NCI-H1105 treated with DMSO at 0.1 percent for 48 hours (cell line): Measurements from ENCODE around the gene ERCC6L.

Source experiments
- DNase-seq: peaks from one replicate; lab custom pipeline; 2025; lab: John Stamatoyannopoulos, UW

Gene ERCC6L, protein sequence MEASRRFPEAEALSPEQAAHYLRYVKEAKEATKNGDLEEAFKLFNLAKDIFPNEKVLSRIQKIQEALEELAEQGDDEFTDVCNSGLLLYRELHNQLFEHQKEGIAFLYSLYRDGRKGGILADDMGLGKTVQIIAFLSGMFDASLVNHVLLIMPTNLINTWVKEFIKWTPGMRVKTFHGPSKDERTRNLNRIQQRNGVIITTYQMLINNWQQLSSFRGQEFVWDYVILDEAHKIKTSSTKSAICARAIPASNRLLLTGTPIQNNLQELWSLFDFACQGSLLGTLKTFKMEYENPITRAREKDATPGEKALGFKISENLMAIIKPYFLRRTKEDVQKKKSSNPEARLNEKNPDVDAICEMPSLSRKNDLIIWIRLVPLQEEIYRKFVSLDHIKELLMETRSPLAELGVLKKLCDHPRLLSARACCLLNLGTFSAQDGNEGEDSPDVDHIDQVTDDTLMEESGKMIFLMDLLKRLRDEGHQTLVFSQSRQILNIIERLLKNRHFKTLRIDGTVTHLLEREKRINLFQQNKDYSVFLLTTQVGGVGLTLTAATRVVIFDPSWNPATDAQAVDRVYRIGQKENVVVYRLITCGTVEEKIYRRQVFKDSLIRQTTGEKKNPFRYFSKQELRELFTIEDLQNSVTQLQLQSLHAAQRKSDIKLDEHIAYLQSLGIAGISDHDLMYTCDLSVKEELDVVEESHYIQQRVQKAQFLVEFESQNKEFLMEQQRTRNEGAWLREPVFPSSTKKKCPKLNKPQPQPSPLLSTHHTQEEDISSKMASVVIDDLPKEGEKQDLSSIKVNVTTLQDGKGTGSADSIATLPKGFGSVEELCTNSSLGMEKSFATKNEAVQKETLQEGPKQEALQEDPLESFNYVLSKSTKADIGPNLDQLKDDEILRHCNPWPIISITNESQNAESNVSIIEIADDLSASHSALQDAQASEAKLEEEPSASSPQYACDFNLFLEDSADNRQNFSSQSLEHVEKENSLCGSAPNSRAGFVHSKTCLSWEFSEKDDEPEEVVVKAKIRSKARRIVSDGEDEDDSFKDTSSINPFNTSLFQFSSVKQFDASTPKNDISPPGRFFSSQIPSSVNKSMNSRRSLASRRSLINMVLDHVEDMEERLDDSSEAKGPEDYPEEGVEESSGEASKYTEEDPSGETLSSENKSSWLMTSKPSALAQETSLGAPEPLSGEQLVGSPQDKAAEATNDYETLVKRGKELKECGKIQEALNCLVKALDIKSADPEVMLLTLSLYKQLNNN

DNA sequence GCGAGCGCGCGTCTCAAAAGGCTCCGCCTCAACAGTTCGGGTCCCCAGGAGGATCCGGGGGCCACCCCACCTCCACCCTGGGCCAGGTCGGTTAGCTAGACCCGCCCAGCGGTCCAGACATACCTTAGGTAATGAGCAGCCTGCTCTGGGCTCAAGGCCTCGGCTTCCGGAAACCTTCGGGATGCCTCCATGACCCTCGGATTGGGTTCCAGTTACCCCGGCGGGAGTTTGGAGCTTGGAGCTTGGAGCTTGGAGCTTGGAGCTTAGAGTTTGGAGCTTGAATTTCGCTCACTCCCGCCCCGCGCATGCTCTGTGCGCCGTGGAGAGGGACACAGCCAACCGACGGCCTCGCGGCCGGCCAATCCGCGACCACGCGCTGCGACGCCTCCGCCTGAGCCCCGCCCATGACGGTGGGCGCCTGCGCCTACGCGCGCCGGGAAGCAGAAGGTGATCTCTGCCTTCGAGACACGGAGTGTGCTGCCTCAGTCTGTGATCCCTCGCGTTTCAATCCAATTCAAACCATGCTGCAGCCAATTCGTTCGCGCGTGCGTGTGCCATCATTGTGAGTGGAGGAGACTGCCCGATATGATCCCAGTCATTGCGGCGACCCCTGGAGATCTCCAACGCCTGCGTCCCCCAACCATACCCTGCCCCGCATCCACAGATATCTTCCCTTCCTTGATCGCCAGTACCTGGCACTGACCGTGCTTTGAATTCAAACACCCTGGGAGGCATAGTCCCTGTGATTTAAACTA is at the start of gene ERCC6L:
Gene ERCC6L (minus strand): TSS at position 307 of the 755 bp plus-strand sequence. CDS start 116 bp downstream, at position 191.
- DNase-seq, result peak; percentile 73

DNA sequence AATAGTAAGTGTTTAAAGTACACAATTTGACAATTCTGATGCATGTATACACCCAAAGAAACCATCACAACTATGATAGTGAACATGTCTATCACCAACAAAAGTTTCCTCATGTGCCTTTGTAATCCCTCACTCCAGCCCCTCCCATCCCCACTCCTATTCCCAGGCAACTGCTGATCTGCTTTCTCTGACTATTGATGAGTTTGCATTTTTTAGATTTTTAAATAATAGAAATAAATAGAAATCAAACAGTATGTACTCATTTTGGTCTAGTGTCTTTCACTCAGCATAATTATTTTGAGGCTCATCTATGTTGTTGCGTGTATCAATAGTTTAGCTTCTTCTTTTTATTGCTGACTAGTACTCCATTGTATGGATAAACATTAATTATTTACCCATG is 43.5 kb upstream of the ERCC6L start:
- DNase-seq, result no peak

DNA sequence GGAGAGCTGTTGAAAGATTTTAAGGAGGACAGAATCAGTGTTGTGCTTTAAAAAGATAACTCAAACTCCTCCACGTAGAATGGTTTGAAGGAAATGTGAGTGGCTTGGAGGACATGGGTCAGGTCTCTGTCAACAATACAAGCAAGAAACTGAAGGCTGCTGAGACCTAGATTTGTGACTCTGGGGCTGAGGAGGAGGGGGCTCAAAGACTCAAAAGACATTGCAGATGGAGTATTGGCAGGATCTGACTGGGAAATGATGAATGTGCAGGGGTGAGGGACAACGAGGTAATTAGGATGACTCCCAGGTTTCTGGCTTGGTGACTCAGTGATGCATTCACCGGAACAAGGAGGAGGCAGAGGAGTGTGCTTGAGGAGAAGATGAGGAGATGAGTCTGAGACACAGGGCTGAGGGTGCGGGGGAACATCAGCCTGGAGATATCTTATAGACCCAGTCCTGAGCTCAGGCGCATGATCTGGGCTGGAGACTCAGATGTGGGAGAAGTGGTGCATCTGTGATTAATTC is 41.6 kb upstream of the ERCC6L start:
- no peak for DNase-seq

DNA sequence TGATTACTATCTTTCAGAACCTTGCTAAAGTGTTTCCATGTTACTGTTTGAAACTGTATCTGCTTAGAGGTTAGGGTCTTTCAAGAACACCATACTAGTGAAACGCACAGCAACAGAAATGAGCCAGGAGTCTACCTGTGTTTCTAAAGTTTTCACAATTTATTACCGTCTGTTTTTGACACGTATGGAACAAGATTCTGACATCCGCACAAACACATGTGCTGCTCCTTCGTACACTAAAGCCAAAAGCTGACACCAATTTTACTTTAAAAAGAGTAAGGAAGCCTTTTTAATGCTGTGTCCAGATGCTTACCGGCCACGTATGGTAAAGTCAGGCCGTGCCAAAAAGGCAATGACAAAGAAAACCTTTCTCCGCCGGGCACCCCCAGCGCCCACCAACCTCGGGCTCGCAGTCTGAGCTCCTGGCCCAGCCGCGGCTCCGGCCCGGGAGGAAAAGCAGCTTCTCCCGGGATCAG is 37.7 kb upstream of the ERCC6L start:
- DNase-seq, result no peak

DNA sequence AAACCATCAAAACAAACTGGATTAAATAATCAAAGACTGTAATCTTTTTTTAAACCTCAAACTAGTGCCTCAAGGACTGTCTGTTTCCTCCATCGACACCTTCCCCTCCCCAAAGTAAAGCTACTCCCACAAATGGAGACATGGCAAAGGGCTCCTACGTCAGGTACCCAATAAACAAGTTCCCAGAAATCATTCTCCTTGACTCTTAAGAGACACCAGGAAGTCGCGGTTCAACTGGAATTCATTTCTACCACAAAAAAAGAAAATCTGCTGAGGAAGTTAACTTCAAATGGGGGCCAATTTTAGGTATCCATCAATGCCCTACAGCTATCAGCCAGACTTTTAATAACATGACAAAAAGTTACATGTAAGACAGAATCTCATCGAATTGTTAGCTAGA is 35.7 kb upstream of the ERCC6L start:
- no peak for DNase-seq

DNA sequence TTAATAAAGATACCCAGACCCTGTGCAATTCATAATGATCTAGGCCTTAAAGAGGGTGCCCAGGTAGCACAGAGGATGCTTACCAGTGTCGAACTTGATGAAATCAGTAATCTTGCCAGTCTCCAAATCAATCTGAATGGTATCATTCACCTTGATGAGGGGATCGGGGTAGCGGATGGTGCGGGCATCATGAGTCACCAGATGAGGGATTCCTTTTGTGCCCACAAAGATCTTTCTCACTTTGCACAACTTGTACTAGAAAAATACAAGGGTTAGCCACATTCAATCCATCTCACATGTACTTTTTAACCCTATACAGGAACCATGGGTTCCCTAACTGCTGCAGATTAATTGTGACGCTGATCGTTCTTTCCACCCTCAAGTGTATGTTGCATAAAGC is 34.9 kb upstream of the ERCC6L start:
- no peak for DNase-seq

DNA sequence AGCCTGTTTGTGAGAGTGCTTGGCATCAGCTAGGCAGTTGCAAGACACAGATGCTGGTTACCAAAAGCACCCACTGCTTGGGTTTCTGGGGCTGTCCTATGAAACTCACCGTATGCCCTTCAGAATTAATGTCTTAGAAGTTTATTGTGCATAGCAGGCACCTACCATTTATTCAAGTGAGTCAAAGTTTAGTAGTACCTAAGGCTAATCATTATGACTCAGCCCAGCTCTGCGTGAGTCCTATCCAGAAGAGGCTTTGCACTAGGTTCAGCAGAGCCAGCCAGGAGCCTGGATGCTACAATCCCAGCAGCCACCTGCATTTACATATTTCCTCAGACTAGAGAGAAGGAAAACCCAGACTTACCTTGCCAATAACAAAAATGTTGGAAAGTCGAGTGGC is 34.0 kb upstream of the ERCC6L start:
- DNase-seq, result no peak

DNA sequence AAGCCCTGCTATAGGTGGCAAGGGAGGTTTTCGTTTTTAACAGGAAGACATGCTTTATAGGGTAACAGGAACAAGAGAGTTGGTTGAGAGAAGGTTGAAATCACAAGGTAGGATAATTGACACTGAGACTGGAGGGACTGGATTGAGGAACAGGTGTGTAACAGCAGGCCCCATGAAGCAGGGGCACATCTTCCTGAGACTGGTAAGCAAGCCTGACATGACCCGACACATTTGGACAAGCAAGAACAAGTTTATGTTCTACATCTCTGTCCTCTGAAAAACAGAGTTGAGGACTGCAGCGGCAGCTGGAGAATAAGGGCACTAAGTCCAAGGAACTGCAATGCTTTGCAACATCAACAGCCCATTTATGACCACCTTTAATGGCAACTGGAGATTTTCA is 33.0 kb upstream of the ERCC6L start:
- DNase-seq, result peak; percentile 18

DNA sequence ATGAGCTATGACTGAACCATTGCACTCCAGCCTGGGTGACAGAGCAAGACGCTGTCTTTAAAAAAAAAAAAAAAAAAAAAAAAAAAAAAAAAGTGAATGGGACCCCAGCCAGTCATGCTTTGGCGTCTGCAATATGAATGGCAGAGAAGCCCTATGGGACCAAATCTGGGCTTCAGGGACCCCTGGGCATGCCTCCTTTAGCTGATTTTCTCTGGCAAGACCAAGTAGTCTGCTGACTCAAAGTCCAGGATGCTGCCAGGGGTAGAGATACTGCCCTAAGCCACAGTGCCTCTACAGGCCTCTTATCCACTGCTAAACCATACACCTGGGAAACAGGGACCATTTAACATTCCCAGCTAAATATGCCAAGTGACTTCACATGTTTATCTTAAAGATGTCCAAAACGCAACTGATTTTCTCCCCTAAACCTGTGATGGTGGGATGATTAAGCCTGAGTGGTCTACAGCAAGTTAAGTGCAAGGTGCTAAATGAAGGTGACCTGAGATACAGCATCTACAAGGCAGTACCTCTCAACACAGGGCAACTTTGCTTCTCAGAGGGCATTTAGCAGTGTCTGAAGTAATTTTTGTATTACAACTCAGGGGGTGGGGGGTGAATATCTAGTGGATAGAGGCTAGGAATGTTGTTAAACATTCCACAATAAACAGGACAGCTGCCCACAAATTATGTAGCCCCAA is 32.4 kb upstream of the ERCC6L start:
- no peak for DNase-seq

DNA sequence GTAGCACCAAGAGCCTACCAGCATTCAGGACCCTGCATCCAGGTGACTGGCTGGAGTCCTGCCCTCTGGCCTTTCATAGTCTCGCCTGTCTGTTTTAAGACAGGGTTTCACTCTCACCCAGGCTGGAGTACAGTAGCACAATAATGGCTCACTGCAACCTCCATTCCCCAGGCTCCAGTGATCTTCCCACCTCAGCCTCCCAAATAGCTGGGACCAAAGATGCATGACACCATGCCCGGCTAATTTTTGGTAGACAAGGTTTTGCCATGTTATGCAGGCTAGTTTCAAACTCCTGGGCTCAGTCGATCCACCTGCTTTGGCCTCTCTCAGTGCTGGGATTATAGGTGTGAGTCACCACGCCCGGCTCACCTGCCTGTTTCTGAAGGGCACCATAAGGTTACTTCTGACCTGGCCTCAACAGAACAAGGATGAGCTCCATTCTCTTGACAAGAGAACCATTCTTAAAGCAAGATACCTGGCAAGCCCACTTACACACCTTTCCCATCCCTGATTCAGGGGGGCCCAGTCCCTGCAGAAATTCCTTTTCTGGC is 31.6 kb upstream of the ERCC6L start:
- DNase-seq, result no peak

DNA sequence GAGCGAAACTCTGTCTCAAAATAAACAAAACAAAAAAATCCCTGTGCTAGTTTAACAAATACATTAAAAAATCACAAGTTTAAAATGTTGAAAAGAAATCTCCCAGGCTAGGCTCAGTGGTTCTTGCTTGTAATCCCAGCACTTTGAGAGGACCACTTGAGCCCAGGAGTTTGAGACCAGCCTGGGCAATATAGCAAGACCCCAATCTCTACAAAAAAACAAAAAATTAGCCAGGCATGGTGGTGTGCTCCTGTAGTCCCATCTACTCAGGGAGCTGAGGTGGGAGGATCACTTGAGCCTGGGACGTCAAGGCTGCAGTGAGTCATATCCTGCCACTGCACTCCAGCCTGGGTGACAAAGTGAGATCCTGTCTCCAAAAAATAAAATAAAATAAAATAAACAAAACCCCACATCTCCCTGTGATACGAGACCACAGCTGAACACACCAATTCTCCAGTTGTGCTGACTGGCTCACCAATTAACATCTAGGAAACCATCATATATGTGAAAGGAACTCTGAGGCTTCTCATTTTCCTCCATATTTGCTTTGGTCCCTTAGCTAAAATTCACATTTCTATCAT is 30.9 kb upstream of the ERCC6L start:
- DNase-seq, result no peak

DNA sequence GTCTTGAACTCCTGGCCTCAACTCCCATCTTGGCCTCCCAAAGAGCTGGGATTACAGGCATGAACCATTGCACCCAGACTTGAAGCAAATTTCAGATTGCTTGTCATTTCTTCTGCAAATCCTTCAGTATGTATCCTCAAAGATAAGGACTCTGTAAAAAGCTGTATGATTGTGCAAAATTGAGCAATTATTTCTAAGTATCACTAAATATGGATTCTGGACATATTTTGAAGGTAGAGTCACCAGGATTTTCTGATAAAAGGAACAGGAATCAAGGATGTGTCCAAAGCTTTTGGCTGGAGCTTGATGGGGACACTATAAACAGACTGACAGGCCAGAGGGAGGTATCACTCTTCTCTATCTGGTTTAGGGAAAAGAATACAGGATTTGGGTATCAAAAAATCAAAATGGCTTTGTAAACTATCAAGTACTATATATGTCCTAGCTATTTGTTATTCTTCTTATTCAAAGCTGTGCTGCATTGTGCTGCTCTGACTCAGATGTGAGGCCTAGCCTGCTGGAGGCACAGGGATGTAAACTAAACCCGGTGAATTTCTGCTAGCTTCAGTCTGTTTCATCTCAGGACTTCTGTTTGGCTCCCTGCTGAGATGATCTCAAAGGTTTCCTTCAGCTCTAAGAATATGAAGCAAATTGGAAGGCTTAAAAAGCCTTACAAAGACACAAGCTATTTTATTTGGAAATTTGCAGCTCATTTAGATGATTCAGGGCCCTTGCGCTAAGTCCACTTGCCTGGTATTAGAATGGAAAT is 30.0 kb upstream of the ERCC6L start:
- no peak for DNase-seq

DNA sequence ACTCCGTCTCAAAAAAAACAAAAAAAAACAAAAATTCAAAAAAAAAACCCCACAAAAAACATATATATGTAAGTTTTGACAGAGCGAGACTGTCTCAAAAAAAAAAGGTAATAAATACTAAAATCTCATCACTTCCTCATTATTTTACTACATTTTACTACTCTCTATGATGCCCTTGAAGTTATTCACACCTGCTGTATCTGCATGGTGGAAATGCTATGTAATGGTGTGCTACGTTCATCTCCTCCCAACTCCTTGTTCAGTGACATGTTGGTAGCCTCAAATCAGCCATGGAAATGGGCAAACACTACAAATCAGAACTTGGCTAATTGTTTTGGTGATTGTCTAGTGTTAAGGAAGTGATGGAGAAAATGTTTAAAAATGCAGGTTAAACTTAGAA is 26.4 kb upstream of the ERCC6L start:
- no peak for DNase-seq

DNA sequence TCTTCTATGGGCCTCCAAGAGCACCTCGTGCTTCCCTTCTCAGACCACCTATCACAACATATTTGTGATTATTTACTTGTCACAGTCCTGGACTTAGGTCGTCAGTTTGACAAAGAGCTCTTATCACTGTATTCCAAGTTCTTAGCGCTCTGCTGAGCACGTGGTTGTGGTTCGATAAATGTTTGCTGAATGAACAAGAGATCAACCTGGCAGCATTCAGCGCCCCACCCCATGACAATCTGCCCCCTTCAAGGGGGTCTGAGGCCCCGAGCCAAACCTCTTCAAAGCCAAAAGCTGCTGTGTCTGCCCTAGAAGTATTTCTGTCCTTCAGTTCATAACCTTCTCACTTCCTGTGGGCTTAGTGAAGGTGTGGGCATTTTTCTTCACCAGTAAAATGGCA is 23.2 kb upstream of the ERCC6L start:
- no peak for DNase-seq

DNA sequence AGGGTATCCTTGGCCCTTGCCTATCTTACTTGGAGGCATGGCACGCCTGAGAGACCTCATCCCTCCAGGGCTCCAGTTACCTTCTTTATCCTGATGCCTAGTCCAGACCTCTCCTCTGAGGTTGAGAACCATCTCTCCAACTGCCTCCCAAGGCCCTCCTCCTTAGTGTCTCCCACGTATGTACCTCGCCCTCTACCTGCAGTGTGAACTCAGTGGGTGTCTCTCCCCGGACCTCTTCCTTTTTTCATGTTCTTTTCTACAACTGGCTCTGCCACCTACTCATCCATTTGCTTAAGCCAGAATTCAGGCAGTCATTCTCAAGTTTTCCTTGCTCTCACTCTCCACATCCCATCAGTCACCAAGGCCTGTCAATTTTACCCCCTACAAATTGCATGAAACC is 21.6 kb upstream of the ERCC6L start:
- no peak for DNase-seq

DNA sequence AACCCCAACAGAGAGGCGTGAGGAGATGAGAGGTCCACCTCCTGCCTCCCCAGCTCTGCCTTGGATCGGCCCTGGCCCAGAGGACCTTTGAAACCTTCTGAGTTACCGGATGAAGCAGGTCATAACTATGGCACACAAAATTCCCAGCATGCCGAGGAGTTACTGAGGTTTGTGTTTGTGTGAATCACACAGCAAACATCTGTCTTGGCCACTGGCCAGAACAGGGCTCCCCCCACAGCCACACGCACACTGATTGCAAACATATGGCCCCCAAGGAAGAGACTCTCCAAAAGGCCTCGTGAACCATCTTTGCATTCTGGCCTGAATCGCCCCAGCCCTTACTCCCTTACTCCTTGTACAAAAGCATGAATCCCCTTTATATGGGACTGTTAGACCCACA is 19.3 kb upstream of the ERCC6L start:
- DNase-seq, result no peak

DNA sequence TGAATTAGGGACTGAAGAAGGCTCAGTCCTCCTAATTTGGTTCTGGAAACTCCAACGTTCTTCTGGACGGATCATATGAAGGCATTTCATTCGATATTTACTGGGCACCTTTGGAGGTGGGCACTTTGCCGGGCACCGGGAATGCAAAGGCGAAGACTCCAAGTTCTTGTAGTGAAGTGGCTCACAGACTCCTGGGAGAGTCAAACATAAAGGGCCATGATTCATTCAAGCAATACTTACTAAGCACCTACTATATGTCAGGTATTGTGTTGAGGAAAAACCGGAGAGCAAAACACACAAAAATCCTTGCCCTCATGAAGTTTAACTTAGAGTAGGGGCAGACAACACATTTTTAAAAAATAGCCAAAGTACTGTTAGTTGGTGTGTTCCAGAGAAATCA is 17.0 kb upstream of the ERCC6L start:
- DNase-seq, result no peak

DNA sequence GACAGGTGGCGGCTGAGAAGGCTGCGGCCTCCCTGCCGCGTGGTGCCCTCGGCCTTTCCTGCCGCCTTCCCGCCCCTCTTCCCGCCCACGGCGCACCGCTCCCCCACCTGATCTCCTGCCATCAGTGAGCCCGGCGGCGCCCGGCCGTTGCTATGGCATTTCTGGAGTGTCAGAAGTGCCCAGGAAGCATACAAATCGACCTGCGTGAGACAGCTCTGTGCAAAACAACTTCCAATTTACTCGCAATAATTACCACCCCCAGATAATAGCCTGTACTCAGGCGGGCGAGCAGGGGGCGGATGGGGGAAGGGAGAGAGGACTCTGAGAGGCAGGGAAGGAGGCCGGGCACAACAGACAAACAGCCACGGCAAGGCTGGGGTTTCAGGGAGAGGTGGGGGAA is 16.6 kb upstream of the ERCC6L start:
- DNase-seq, result peak; percentile 92

DNA sequence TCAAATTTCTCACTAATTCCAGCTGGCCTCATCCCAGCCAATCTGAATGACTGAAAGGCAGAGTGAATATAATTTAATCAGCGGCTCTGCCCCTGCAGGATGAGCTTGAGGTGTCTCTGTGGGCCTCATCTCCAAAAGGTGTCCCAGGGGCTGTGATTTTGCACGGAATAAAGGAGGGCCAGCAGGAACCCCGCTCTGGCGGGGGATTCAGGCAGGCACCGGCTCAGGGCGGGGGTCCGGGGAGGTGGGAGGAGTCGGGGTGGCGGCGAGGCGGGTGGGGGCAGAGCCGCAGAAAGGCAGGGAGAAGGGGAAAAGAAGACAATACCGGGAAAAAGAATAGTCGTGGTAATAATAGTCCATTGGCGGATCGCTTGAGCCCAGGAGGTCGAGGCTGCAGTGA is 16.0 kb upstream of the ERCC6L start:
- no peak for DNase-seq
